ENCODE results near the gene SAMD11.

- TF ChIP-seq CTCF (IDR thresholded peaks at IDR 0.05; ENCODE audit: low read depth, low read length, missing input control) = no peak
- no peak for TF ChIP-seq RAD21 (IDR thresholded peaks at IDR 0.05)
- TF ChIP-seq TAF1 (conservative IDR thresholded peaks at IDR 0.05) = no peak
- no peak for TF ChIP-seq MAX (IDR thresholded peaks at IDR 0.05)
Measured at GRCh38 chr1:925561-926421, 2.1 kb downstream of the SAMD11 start.
